ACC112 (cell line): ENCODE data around the gene COL26A1.

Experiments
- H2AFZ ChIP-seq: fragments of 200-600 bp; sonication (generic); one replicate; pipeline ENCODE4 v1.6.0; 2017; ENCODE audit warnings: antibody characterized with exemption, low read length; ENCODE audit not compliant: unreplicated experiment
- H3K27ac ChIP-seq: fragments of 200-600 bp; sonication (generic); 2 replicates; pipeline ENCODE4 v1.5.1; 2014; ENCODE audit warnings: low read depth, mild to moderate bottlenecking, antibody characterized with exemption, low read length, moderate library complexity
- H3K27me3 ChIP-seq: fragments of 200-600 bp; sonication (generic); 2 replicates; pipeline ENCODE4 v1.6.1; 2014; ENCODE audit warnings: mild to moderate bottlenecking, antibody characterized with exemption, low read length, moderate library complexity, mixed read lengths; ENCODE audit not compliant: insufficient read depth
- H3K36me3 ChIP-seq: fragments of 200-600 bp; sonication (generic); 2 replicates; pipeline ENCODE4 v1.6.1; 2016; ENCODE audit warnings: mild to moderate bottlenecking, antibody characterized with exemption, low read length, moderate library complexity, mixed read lengths; ENCODE audit not compliant: insufficient read depth
- H3K4me1 ChIP-seq: fragments of 200-600 bp; sonication (generic); one replicate; pipeline ENCODE4 v1.6.1; 2016; ENCODE audit warnings: low read length, mixed read lengths; ENCODE audit not compliant: insufficient read depth, unreplicated experiment, control insufficient read depth
- H3K4me3 ChIP-seq: fragments of 200-600 bp; sonication (generic); 2 replicates; pipeline ENCODE4 v1.5.1; 2014; ENCODE audit warnings: mild to moderate bottlenecking, low read depth, low read length
- H3K79me2 ChIP-seq: fragments of 200-600 bp; sonication (generic); one replicate; pipeline ENCODE4 v1.6.0; 2016; ENCODE audit warnings: low read length; ENCODE audit not compliant: control insufficient read depth, unreplicated experiment, insufficient read depth

Gene COL26A1

DNA sequence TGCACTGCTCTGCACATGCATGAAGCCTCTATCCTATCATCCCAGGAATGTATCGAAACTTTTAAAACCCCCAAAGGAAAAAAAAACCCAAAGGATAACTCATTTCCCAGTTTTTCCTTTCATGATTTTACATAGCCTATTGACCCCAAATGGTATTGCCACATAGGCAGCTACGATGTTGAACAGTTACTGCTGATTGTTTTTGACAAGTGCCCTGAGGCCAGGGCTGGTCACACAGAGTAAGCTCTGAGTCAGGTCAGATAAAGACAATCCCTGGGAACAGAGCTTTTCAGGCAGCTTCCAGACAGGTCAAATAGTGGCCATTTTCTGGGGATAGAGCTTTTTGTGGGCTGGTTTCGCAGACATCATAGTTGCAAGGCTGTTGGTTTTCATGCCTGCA is 214.3 kb downstream of the COL26A1 start:
- H3K27ac ChIP-seq = no peak overlapping the region
- H3K27me3 ChIP-seq = peaks cover 43% of the 10 kb centered on the region
- no peak overlapping the region for H3K4me3 ChIP-seq
- no peaks in the 10 kb centered on the region for H3K4me1 ChIP-seq
- H2AFZ ChIP-seq = no peak overlapping the region
- H3K36me3 ChIP-seq = no peaks in the 10 kb centered on the region
- H3K79me2 ChIP-seq = no peaks in the 10 kb centered on the region

GRCh38 chr7:101578552-101578951 is 215.9 kb downstream of the COL26A1 start:
- Histone ChIP-seq H3K4me3 (no peak overlapping the region), H2AFZ (no peak overlapping the region), H3K36me3 (no peaks in the 10 kb centered on the region), H3K27ac (no peak overlapping the region), H3K27me3 (peaks cover 39% of the 10 kb centered on the region), H3K79me2 (no peaks in the 10 kb centered on the region), H3K4me1 (no peaks in the 10 kb centered on the region)

GRCh38 chr7:101580596-101580995 is 217.9 kb downstream of the COL26A1 start:
- Histone ChIP-seq H2AFZ (no peak overlapping the region), H3K79me2 (no peaks in the 10 kb centered on the region), H3K36me3 (no peaks in the 10 kb centered on the region), H3K4me1 (no peaks in the 10 kb centered on the region), H3K27ac (no peak overlapping the region), H3K27me3 (peaks cover 25% of the 10 kb centered on the region), H3K4me3 (no peak overlapping the region)

GRCh38 chr7:101581891-101582290 is 219.2 kb downstream of the COL26A1 start:
- Histone ChIP-seq H2AFZ (no peak overlapping the region), H3K79me2 (no peaks in the 10 kb centered on the region), H3K36me3 (no peaks in the 10 kb centered on the region), H3K27me3 (peaks cover 22% of the 10 kb centered on the region), H3K4me3 (no peak overlapping the region), H3K27ac (no peak overlapping the region), H3K4me1 (no peaks in the 10 kb centered on the region)

DNA sequence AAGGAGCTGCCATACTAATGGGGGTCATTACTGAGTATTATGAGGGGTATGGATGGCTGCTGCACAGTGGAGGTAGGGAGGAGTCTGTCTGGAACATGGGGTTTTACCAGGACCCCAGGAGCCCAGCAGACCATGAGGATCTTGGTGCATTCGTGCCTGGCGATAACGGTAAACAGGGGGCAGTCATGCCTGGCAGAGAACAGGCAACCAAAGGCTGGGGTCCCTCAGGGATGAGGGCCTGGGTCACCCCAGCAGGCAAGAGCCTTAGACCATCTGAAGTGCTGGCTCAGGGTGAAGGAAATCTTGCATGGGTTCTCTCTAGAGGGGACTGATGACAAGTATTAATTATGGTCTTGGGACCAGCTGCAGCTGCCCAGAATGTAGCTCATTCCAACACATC is 220.3 kb downstream of the COL26A1 start:
- Histone ChIP-seq H3K79me2 (no peaks in the 10 kb centered on the region), H3K4me3 (no peak overlapping the region), H3K36me3 (no peaks in the 10 kb centered on the region), H3K27ac (no peak overlapping the region), H3K27me3 (peaks cover 20% of the 10 kb centered on the region), H3K4me1 (no peaks in the 10 kb centered on the region), H2AFZ (no peak overlapping the region)

- peaks cover 14% of the 10 kb centered on the region; the same call in 1 of the 2 replicates for H3K27me3 ChIP-seq
- no peaks in the 10 kb centered on the region for H3K36me3 ChIP-seq
- no peak overlapping the region for H2AFZ ChIP-seq
- H3K4me3 ChIP-seq = no peak overlapping the region
- H3K4me1 ChIP-seq = no peaks in the 10 kb centered on the region
- no peaks in the 10 kb centered on the region for H3K79me2 ChIP-seq
- no peak overlapping the region for H3K27ac ChIP-seq
These were observed 223.6 kb downstream of the COL26A1 start for GRCh38 chr7:101586078-101586905.

DNA sequence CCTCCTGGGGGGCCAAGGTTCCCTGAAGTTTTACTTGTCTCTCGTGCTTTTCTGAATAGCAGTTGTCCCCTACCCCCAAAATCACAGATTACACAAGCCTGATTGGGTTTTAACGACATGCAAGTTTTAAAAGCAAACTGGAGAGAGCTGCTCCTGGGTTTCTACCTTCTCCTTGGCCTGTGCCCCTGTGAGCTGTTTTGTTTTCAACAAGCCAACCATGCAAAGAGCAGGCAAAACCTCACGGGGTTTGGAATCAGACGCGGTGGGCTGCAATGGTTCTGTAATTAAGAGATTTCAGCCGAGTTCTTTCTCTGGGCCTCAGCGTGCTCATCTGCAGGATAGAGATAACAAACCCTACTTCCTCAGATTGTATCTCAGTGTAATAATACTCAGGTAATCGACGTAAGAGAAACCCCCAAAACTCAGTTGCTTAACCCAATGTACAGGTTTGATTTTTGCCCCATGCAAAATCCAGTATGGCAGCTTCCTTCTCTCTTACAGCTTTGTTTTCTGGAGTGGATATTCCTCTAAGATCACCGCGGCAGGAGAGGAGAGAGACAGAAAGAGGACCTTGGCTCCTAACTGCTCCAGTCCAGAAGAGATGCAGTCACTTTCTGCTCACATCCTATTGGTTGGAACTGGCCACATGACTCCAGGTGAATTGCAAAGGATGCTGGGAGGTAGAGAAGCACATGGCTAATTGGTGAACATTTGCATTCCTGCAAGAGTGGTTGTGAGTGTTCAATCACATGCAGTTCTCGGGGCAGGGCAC is 224.4 kb downstream of the COL26A1 start:
- H3K79me2 ChIP-seq = no peaks in the 10 kb centered on the region
- H3K27ac ChIP-seq = no peak overlapping the region
- no peak overlapping the region for H3K4me3 ChIP-seq
- H3K4me1 ChIP-seq = no peaks in the 10 kb centered on the region
- H3K27me3 ChIP-seq = peaks cover 9% of the 10 kb centered on the region; the same call in 1 of the 2 replicates
- no peaks in the 10 kb centered on the region for H3K36me3 ChIP-seq
- H2AFZ ChIP-seq = no peak overlapping the region

- no peaks in the 10 kb centered on the region for H3K79me2 ChIP-seq
- H3K27ac ChIP-seq = no peak overlapping the region
- no peak overlapping the region for H2AFZ ChIP-seq
- H3K36me3 ChIP-seq = no peaks in the 10 kb centered on the region
- no peak overlapping the region for H3K4me3 ChIP-seq
- no peaks in the 10 kb centered on the region for H3K4me1 ChIP-seq
- H3K27me3 ChIP-seq = peaks cover 2% of the 10 kb centered on the region; the same call in 1 of the 2 replicates
These were observed 225.7 kb downstream of the COL26A1 start for GRCh38 chr7:101588131-101588935.

DNA sequence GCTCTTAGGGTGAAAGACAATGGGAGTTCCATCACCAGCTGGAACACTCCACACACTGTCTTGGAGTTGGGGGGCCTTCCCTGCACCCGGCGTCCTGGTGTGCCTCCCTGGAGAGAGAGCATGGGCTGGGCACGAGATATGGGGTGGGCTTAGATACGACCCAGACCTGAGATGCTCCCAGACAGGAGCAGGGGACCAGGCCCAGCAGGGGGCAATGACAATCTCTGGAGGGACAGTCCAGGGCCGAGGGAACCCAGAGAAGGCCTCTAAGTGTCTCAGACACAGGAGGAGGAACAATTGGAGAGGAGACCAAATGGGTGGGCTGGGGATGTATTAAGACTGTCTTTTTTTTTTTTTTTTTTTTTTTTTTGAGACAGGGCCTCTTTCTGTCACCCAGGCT is 226.4 kb downstream of the COL26A1 start:
- no peak overlapping the region for H3K27ac ChIP-seq
- H3K4me3 ChIP-seq = no peak overlapping the region
- H3K36me3 ChIP-seq = no peaks in the 10 kb centered on the region
- H3K27me3 ChIP-seq = no peaks in the 10 kb centered on the region; the same call in 1 of the 2 replicates
- H2AFZ ChIP-seq = no peak overlapping the region
- H3K4me1 ChIP-seq = no peaks in the 10 kb centered on the region
- H3K79me2 ChIP-seq = no peaks in the 10 kb centered on the region

GRCh38 chr7:101589976-101590662 is 227.4 kb downstream of the COL26A1 start:
- no peaks in the 10 kb centered on the region for H3K79me2 ChIP-seq
- H3K27me3 ChIP-seq = peaks cover 7% of the 10 kb centered on the region; the same call in 1 of the 2 replicates
- no peak overlapping the region for H2AFZ ChIP-seq
- no peaks in the 10 kb centered on the region for H3K36me3 ChIP-seq
- no peak overlapping the region for H3K27ac ChIP-seq
- H3K4me3 ChIP-seq = no peak overlapping the region
- no peaks in the 10 kb centered on the region for H3K4me1 ChIP-seq
